IMR-90 (cell line): ENCODE measurements around the gene GATA6.
"Not testable (repeated sequence)": the region's sequence is repeated elsewhere in the genome, so short reads cannot be mapped to it uniquely, and the experiment has no call there.

ENCODE experiments used
- CHD1 ChIP-seq: IDR thresholded peaks from 2 replicates; pipeline ENCODE4 v1.6.1; 2012; ENCODE audit warnings: low read depth, low read length, improper control_type of control experiment
- CTCF ChIP-seq: conservative IDR thresholded peaks from 2 replicates; pipeline ENCODE4 v1.5.1; 2012; ENCODE audit warnings: mild to moderate bottlenecking, low read depth, low read length, improper control_type of control experiment
- FOS ChIP-seq: fragments of 150-350 bp; IDR thresholded peaks from 2 replicates; pipeline ENCODE4 v1.6.1; 2016; ENCODE audit warnings: low read depth, low read length
- MAFK ChIP-seq: IDR thresholded peaks from 2 replicates; pipeline ENCODE4 v1.6.1; 2012; ENCODE audit warnings: low read depth, low read length, improper control_type of control experiment
- MXI1 ChIP-seq: IDR thresholded peaks from 2 replicates; pipeline ENCODE4 v1.6.1; 2012; ENCODE audit warnings: low read depth, mild to moderate bottlenecking, low read length, moderate library complexity, borderline replicate concordance
- POLR2A ChIP-seq: IDR thresholded peaks from 2 replicates; pipeline ENCODE4 v1.6.1; 2012; ENCODE audit warnings: mild to moderate bottlenecking, low read depth, low read length
- RAD21 ChIP-seq: IDR thresholded peaks from 2 replicates; pipeline ENCODE4 v1.6.1; 2012; ENCODE audit warnings: low read length, improper control_type of control experiment
- RCOR1 ChIP-seq: IDR thresholded peaks from 2 replicates; pipeline ENCODE4 v1.6.1; 2012; ENCODE audit warnings: mild to moderate bottlenecking, low read length, improper control_type of control experiment; ENCODE audit not compliant: insufficient replicate concordance
- RFX5 ChIP-seq: IDR thresholded peaks from 2 replicates; pipeline ENCODE4 v1.8.0; 2012; ENCODE audit warnings: low read depth, mild to moderate bottlenecking, low read length, moderate library complexity
- TF ChIP-seq, protein P1 (sequence below): fragments of 150-350 bp; IDR thresholded peaks from 2 replicates; pipeline ENCODE4 v1.6.1; 2016; ENCODE audit warnings: low read depth, mild to moderate bottlenecking, low read length, moderate library complexity, borderline replicate concordance

- TF ChIP-seq CTCF, MAFK, POLR2A, RCOR1, MXI1, CHD1, RFX5, RAD21, FOS: not testable (repeated sequence)
- TF ChIP-seq, protein P1, sequence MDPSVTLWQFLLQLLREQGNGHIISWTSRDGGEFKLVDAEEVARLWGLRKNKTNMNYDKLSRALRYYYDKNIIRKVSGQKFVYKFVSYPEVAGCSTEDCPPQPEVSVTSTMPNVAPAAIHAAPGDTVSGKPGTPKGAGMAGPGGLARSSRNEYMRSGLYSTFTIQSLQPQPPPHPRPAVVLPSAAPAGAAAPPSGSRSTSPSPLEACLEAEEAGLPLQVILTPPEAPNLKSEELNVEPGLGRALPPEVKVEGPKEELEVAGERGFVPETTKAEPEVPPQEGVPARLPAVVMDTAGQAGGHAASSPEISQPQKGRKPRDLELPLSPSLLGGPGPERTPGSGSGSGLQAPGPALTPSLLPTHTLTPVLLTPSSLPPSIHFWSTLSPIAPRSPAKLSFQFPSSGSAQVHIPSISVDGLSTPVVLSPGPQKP: not testable (repeated sequence)
Measured at GRCh38 chr18:22196943-22197342, 27.6 kb downstream of the GATA6 start.
